ENCODE data around the gene TMEM17. TPM values are rescaled to one million over a fixed set of nuclear protein-coding genes. Genes with fewer than 3 reads are reported as not detected.

TMEM17 gene
- total and polyA plus RNA-seq, 2 of the 13 experiments (the other 11 are each of a cell fraction or from before 2014, with no cell fraction given): 0.22 to 0.50 TPM

DNA sequence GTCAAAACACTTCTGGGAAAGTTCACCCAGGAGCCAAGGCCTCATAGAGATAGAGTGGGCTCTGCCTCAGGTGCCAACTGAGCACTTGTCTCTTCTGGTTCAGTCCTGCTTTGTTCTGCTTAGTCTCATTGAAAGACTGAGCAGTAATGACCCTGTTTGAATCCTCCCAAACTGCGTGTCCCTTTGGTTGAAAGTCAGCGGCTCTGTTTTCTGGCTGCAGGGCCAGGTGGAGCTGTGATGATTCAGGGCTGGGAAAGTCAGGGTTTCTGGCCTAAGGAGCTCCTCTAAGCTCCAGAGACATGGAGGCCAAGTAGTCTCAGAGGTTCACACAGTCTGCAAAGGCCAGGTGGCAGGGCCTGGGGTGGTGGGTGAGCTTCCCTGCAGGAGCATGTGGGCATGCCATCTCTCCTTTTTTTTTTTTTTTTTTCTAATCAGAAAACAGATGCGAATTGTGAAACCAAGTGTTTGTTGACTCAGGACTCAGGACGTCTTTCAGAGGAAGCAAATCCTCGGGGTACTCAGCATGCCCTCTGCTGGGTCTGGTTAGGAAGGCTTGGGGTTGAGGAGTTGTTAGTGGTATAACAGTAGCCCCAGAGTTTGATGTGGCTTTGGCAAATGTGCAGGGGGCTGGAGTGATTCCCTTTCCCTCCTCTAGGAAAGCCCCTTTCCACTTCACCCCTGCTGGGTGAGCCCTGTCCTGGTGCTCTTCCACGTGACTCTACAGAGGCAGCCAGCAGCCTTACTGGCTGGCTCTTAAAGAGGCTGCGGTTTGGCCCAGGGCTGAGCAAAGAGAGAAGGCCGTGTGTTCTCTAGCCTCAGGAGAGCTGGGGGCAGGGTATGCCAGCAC is 38.3 kb downstream of the TMEM17 start (continued):
- TF ChIP-seq, protein P1, sequence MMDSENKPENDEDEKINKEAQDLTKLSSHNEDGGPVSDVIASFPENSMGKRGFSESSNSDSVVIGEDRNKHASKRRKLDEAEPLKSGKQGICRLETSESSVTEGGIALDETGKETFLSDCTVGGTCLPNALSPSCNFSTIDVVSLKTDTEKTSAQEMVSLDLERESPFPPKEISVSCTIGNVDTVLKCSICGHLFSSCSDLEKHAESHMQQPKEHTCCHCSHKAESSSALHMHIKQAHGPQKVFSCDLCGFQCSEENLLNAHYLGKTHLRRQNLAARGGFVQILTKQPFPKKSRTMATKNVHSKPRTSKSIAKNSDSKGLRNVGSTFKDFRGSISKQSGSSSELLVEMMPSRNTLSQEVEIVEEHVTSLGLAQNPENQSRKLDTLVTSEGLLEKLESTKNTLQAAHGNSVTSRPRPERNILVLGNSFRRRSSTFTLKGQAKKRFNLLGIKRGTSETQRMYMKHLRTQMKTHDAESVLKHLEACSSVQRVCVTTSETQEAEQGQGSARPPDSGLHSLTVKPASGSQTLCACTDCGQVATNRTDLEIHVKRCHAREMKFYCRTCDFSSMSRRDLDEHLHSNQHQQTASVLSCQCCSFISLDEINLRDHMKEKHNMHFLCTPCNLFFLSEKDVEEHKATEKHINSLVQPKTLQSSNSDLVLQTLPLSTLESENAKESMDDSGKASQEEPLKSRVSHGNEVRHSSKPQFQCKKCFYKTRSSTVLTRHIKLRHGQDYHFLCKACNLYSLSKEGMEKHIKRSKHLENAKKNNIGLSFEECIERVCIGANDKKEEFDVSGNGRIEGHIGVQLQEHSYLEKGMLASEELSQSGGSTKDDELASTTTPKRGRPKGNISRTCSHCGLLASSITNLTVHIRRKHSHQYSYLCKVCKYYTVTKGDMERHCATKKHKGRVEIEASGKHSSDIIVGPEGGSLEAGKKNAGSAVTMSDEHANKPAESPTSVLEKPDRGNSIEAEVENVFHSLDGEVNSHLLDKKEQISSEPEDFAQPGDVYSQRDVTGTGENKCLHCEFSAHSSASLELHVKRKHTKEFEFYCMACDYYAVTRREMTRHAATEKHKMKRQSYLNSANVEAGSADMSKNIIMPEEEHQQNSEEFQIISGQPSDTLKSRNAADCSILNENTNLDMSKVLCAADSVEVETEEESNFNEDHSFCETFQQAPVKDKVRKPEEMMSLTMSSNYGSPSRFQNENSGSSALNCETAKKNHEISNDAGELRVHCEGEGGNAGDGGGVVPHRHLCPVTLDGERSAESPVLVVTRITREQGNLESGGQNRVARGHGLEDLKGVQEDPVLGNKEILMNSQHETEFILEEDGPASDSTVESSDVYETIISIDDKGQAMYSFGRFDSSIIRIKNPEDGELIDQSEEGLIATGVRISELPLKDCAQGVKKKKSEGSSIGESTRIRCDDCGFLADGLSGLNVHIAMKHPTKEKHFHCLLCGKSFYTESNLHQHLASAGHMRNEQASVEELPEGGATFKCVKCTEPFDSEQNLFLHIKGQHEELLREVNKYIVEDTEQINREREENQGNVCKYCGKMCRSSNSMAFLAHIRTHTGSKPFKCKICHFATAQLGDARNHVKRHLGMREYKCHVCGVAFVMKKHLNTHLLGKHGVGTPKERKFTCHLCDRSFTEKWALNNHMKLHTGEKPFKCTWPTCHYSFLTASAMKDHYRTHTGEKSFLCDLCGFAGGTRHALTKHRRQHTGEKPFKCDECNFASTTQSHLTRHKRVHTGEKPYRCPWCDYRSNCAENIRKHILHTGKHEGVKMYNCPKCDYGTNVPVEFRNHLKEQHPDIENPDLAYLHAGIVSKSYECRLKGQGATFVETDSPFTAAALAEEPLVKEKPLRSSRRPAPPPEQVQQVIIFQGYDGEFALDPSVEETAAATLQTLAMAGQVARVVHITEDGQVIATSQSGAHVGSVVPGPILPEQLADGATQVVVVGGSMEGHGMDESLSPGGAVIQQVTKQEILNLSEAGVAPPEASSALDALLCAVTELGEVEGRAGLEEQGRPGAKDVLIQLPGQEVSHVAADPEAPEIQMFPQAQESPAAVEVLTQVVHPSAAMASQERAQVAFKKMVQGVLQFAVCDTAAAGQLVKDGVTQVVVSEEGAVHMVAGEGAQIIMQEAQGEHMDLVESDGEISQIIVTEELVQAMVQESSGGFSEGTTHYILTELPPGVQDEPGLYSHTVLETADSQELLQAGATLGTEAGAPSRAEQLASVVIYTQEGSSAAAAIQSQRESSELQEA (CRISPR knock-in tag; IDR thresholded peaks at IDR 0.05; ENCODE audit: not compliant biosample characterization): peak; percentile 27
- TF ChIP-seq, protein P2, sequence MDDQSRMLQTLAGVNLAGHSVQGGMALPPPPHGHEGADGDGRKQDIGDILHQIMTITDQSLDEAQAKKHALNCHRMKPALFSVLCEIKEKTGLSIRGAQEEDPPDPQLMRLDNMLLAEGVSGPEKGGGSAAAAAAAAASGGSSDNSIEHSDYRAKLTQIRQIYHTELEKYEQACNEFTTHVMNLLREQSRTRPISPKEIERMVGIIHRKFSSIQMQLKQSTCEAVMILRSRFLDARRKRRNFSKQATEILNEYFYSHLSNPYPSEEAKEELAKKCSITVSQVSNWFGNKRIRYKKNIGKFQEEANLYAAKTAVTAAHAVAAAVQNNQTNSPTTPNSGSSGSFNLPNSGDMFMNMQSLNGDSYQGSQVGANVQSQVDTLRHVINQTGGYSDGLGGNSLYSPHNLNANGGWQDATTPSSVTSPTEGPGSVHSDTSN (CRISPR knock-in tag; IDR thresholded peaks at IDR 0.05; ENCODE audit: borderline replicate concordance): no peak
- 0 out of 2 replicates have a peak, but pooled peaks have one; percentile 22 for TF ChIP-seq TBX2 (CRISPR knock-in tag; IDR thresholded peaks at IDR 0.05; ENCODE audit: borderline replicate concordance)
- no peak; the same call in 1 of the 2 replicates for TF ChIP-seq IKZF5 (CRISPR knock-in tag; IDR thresholded peaks at IDR 0.05)
- TF ChIP-seq, protein P3, sequence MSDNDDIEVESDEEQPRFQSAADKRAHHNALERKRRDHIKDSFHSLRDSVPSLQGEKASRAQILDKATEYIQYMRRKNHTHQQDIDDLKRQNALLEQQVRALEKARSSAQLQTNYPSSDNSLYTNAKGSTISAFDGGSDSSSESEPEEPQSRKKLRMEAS (IDR thresholded peaks at IDR 0.05): peak; percentile 31
- 0 out of 2 replicates have a peak, but pooled peaks have one; percentile 44 for TF ChIP-seq ARID5B (CRISPR knock-in tag; IDR thresholded peaks at IDR 0.05)
- peak; percentile 63 for TF ChIP-seq CEBPG (CRISPR knock-in tag; IDR thresholded peaks at IDR 0.05)
- no peak for TF ChIP-seq PHF5A (CRISPR knock-in tag; IDR thresholded peaks at IDR 0.05; ENCODE audit: low read depth, unreplicated experiment)
- no peak for TF ChIP-seq ZNF382 (CRISPR knock-in tag; IDR thresholded peaks at IDR 0.05; ENCODE audit: borderline replicate concordance)
- TF ChIP-seq LCORL (IDR thresholded peaks at IDR 0.05): no peak
- 0 out of 2 replicates have a peak, but pooled peaks have one; percentile 32 for TF ChIP-seq LCORL (CRISPR knock-in tag; IDR thresholded peaks at IDR 0.05)
- no peak for TF ChIP-seq SNAPC5 (CRISPR knock-in tag; IDR thresholded peaks at IDR 0.05; ENCODE audit: borderline replicate concordance)
